Inflammatory macrophage treated with lipopolysaccharide for 4 hours (primary cell): ENCODE data around the gene FEV.
"Not testable (repeated sequence)": the region's sequence is repeated elsewhere in the genome, so short reads cannot be mapped to it uniquely, and the experiment has no call there.

Source experiments
- DNase-seq: peaks from one replicate; pipeline ENCODE4 v3.0.0-alpha.2; 2020

The FEV gene

DNA sequence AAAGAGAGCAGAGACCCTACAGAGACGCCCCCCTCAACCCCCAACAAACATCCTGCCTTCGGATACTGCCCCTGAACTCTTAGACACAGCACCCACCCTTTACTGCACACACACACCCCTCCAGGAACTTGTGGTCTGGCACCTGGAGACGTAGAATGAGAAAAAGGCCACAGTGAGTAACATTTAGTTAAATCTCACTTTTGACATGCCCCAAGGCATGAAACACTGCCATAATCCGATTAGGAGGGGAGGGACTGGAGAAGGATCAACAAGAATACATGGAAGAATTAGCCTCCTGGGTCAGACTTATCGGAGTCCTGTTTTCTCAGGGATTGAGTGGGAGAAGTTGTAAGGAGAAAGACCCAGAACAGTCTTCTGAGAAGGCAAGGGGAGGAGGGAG, 21.4 kb downstream of the FEV start:
- no peak for DNase-seq

DNA sequence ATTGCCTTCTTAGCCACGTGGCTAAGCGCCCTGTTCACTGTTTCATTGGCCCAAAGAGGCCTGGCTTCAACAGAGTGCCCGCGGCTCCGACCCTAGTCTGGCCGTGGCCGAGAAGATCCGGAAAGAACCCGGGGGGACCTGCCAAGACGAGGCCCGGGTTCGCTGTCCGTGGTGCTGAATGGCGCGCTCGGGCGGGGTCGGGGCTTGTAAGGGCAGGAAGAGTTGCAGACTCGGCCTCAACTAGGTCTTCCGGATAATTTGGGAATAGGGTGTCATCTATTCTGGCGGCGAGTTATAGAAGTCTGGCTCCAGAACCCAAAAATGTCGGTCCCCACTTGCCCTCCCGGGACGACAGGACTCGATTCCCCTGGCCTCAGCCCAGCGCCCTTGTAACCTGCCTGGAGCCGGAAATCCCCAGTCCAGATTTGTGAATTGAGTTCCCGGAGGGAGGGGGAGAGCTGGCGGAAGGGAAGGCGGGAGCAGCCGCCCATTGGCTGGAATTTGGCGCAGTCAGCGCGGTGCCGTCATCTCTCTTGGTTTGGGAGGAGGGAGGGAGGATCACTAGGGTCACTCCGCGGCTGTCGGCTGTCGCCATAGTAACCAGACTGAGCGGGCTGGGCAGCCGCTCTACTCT, 22.0 kb downstream of the FEV start:
- DNase-seq = no peak

DNA sequence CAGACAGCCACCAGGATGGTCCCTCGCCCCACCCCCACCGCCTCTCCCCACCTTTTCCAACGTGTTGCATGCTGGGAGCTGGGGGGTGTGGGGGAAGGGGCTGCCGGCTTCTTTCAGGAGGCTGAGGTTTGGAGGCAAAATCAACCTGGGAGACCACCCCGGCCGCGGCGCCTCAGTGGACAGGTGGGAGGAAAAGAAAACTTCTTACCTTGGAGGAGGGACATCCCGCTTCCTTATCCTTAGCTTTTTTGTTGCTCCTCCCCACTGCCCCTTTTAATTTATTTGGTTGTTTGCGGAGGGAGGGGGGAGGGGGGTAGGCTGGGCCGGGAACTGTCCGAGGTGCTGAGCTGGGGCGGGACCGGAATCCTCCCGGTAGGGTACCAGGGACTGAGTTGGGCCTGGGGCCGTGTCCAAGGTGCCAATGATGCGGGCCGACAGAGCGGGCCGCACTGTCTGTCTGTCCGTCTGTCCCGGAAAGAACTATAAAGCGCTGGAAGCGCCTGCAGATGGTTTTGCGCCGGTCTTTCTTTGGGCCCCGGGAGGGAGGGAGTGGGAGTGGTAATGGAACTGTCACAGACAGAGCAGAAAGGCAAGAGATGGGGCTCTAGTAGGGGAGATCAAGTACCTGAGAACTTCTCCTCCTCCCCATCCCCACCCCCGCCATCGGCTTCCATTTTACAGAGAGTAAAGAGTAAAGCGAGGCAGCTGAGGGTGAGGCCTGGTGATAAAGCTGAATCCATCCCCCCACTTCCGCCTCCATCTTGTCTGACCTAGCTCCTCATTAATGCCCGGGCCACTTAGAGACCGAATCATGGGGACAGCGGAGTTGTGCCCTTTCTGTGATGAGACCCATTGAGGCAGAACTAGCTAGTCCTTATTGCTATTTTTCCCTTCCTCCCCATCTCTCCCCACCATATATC, 23.1 kb downstream of the FEV start:
- DNase-seq = no peak

DNA sequence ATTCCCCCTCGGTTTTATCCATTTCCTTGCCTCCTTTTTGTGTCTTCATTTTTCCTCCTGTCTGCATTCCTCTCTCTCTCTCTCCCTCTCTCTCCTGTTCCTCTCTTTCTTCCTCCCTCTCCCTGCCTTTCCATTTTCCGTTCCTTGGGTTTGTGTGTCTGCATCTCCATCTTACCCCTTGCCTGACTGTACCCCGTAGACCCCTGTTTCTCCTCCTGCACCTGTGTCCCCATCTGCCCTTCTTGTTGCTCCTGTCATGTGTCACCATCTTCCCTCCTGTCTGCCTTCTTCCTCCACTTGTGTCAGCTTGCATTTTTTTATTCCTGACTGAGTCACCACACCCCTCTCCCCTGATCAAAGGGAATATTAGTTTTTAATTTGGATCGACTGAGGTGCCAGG, 23.8 kb downstream of the FEV start:
- no peak for DNase-seq

DNA sequence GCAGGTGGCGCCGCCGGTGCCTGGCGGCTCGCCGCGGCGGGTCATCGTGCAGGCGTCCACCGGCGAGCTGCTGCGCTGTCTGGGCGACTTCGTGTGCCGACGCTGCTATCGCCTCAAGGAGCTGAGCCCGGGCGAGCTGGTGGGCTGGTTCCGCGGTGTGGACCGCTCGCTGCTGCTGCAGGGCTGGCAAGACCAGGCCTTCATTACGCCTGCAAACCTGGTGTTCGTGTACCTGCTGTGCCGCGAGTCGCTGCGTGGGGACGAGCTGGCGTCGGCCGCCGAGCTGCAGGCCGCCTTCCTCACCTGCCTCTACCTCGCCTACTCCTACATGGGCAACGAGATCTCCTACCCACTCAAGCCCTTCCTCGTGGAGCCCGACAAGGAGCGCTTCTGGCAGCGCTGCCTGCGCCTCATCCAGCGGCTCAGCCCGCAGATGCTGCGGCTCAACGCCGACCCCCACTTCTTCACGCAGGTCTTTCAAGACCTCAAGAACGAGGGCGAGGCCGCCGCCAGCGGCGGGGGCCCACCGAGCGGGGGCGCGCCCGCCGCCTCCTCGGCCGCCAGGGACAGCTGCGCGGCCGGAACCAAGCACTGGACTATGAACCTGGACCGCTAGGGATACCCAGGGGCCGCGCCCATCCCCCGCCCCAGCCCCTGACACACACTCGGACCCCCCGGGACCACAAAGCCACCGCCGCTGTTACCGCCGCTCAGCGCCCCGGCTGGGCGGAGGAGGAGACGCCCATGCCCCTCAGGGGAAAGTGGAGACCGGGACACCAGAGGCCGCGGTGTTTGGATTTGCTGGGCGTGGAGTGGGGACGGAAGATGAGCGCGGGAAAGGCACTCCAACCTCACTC, 24.4 kb downstream of the FEV start:
- no peak for DNase-seq

DNA sequence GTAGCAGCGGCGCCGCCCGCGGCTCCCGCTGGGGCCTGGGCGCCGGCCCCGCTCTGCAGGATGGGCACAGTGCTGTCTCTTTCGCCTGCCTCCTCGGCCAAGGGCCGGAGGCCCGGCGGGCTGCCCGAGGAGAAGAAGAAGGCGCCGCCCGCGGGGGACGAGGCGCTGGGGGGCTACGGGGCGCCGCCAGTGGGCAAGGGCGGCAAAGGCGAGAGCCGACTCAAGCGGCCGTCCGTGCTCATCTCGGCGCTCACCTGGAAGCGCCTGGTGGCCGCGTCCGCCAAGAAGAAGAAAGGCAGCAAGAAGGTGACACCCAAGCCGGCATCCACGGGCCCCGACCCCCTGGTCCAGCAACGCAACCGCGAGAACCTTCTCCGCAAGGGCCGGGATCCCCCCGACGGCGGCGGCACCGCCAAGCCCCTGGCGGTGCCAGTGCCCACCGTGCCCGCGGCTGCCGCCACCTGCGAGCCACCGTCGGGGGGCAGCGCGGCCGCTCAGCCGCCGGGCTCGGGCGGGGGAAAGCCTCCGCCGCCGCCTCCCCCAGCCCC, 25.1 kb downstream of the FEV start:
- no peak for DNase-seq

DNA sequence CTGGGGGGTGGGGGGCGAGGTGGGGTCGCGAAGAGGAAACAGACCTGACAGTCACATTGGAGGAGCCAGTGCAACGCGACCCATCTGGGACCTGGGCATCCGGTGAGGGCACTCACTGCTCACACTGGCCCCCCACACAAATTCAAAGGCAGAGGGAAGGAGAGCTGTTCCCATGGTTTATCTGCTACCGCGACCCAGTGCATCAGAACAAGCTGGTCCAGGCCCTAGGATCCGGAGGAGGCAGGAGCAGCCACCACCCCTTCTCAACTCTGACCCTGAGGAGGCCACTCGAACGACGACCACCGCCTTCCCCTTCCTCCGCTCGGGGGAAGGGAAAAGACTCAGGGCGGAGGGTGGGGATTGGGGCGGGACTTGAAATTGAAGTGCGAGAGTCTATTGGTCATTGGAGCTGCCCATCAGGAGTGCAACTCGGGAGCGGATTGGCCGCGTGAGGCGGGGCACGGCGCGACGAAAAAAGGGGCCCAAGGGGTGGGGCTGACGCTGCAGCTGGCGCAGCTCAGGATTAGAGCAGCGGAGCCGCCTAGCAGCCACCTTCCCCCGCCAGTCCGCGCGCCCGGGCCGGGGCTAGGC, 25.7 kb downstream of the FEV start, which contains the start of gene CDK5R2:
CDK5R2 (plus strand) TSS at position 526 of the 591 bp plus-strand sequence. CDS start 155 bp downstream, outside the sequence.
- peak; percentile 56 for DNase-seq

DNA sequence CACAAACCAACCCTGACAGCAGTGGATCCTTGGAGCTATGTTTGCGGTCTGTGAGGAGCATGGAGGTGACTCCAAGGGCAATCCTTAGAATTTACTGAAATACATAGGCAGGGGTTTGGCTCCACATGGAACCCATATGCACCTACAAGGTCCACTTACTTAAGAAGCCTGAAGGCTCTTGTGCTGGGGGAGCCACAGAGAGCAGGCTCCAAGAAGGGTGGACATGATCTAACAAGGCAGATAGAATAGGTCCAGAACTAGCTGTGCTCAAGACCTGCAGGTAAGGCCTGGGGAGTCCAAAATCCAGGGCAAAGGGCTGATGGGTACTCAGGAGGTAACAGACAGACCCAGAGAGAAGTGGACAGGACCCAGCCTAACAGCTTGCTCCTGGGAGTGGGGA, 26.7 kb downstream of the FEV start:
- DNase-seq = no peak

DNA sequence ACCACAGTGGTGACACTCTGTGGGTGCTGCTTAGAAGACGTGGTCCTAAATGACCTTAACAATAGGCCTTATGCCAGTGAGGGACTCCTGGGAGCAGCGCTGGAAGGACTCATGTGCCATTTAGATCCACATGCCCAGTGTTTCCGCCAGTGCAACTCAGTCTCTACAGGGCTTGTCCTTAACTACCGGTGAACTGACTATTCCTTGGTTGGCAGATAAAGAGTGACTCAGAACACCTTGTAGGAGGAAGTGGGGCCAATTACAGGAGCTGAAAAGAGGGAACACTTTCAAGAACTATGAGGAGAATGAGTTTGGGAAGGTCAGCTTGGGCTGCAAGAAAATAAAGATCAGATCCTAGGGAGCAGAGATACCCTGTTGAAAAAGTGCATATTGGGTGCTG, 27.3 kb downstream of the FEV start:
- no peak for DNase-seq

DNA sequence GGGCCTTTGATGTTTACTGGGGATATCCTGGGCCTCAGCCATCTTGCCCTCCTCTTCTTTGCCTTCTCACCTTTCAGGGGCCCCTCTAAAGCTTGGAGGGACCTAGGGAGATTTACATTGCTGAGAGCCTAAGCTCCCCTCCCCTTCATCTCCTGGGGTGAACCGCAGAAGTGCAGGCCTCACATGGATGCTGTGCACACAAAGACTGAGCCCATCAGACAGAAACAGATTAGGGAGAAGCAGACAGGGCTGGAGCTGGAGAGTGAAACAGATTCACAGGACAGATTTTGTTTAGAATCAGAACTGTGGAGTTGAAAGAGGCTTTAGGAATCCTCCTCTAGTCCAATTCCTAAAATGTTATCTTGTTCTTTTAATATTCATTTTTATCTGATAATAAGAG, 28.9 kb downstream of the FEV start:
- DNase-seq = no peak

DNA sequence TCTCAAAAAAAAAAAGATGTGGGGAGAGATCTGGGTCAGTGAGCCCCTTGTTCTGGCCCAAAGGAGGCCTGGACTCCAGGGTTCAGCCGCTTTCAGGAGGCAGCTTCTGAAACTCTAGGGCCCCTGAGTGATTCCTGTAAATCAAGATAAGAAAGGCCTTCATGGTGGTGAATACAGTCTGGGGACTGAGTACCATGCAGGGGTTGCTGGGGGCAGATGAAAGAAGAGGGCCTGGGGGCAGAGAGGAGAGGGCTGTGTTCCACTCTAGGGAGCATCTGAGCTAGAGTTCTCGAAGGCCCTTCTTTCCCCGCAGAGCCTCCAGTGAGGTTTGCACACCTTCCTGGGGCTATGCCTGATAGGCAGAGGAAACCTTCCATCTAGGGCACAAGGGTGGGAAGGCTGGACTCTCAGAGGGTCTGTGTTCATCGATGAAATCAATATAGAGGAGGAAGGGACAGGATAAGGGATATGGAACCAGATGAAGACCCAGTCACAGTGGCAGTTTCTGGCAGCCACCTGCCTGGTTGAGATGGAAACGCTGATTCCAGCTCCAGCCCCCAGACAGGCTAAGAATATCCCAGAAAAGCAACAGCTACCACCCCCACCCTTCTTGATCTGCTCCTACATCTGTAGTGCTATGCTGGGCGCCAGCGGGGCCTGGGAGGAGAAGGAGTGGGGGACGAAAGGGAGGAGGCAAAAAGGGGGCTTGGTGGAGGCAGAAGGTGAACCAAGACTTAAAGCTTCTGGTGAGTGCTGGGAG, 30.3 kb downstream of the FEV start:
- no peak for DNase-seq

DNA sequence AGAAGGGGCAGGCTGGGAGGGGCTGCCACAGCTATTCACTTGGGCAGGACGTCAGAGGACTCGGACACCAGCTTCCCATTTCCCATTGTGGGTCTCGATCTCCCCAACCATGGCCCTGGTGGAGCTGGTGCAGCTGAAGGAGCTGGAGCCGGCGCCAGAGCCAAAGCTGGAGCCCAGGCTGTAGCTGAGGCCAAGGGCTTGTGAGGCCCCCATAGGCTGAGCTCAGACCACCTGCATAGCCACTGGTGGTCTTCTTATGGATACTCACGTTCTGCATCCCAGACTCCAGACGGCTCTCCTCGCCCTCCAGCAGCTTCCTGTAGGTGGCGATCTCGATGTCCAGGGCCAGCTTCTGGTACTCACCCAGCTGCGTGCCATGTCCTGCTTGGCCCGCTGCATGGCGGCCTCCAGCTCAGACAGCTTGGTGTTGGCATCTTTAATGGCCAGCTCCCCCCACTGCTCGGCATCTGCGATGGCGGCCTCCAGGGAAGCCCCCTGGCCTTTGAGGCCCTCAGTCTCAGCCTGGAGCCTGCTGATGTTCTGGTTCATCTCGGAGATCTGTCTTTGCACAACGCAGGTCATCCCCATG, 31.5 kb downstream of the FEV start:
- no peak for DNase-seq

DNA sequence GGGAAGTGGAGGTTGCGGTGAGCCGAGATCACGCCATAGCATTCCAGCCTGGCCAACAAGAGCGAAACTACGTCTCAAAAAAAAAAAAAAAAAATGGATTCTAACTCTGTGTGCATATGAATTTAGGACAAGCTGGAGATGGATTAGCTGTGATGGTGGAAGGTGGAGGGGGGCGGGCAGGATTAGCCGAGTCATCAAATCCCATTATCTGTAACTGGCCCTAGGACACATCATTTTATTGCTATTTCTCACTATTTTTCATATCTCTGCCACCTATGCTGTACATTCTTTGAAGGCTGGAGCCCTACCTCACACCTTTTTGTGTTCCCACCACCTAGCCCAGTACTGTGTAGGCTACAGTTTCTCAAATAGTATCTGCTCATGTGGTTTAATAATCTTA, 32.8 kb downstream of the FEV start:
- DNase-seq = no peak

DNA sequence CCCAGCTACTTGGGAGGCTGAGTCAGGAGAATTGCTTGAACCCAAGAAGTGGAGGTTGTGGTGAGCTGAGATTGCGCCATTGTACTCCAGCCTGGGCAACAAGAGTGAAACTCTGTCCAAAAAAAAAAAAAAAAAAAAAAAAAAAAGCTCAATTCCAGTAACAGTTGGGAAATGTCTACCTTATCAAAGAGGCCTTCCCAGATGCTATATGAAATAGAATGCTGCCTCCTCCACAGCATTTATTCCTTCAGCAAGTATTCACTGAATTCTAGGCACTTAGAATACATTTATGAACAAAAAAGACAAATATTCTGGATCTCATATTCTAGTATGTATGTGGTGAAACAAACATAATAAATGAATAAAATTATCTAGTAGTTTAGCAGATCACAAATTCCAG, 38.4 kb downstream of the FEV start:
- no peak for DNase-seq

DNA sequence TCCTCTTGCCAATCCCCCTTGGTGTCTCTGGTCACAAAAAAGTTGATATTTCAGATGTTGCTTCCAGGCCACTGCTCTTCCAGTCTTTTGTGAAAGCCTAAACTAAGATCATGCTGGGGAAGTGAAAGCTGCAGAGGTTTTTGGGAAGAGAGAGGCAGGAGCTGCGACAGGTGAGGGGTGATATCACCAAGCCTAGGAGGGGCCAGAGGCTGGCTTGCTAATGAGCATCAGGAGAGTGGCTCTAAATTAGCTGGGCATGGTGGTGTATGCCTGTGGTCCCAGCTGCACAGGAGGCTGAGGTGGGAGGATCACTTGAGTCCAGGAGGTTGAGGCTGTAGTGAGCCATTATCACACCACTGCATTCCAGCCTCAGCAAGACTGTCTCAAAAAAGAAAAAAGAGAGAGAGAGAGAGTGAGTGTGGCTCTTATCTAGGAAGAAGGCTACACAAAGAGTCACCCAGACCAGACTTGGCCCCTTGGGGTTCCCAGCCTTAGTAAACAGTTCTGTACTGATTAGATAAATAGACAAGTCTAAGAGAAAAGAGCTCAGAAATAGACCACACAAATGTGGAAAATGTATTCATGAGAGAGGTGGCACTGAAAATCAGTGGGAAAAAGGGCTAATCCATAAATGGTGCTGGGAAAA, 40.1 kb downstream of the FEV start:
- DNase-seq = no peak

DNA sequence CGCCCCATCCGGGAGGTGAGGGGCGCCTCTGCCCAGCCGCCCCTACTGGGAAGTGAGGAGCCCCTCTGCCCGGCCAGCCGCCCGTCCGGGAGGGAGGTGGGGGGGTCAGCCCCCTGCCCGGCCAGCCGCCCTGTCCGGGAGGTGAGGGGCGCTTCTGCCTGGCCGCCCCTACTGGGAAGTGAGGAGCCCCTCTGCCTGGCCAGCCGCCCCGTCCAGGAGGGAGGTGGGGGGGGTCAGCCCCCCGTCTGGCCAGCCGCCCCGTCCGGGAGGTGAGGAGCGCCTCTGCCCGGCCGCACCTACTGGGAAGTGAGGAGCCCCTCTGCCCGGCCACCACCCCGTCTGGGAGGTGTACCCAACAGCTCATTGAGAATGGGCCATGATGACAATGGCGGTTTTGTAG, 53.2 kb downstream of the FEV start:
- DNase-seq = not testable (repeated sequence)
